ENCODE measurements around the gene ADCYAP1R1.
"Not testable (repeated sequence)": the region's sequence is repeated elsewhere in the genome, so short reads cannot be mapped to it uniquely, and the experiment has no call there.

The ADCYAP1R1 gene

DNA sequence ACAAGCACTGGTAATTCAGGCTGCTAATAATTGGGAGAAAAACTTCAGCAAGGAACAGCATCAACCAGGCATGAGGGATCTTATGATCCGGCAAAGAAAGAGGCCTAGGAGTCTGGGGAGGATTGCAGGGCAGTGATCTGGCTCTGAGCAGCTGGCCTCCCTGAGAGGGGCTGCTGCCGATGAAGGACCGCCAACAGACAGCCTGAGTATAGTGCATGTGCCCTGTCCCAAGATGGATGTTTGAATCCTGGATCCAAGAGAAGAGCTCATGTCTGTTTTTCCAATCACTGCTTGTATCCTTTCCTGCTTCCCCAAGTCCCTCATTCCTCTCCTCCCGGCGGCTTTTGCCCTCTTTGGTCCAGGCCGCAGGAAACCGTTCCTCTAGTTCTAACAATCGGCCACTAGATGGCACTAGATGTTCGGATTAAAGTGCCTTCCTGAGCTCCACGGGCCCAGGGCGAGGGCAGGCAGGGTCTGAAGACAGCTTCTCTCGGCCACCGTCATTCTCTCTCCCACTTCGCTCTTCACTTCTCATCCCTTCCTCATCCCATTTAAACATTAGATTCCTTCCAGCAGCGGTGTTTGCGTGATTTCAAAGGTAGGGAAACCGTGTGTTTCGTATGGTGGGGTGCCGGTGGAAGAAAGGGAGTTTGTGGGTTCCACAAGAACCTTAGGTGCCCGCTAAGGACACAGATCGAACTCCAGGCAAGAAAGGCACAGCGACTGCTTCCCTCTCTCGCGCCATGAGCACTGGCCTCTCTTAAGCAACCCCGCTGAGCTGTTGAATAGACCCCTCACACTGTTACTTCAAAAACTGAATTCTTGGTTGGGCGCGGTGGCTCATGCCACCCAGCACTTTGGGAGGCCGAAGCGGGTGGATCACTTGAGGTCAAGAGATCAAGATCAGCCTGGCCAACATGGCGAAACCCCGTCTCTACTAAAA is 82.4 kb downstream of the ADCYAP1R1 start:
- Mint-ChIP-seq H3K4me3 (no peak overlapping the region), H3K27ac (no peak overlapping the region), H3K36me3 (no peaks in the 10 kb centered on the region), H3K4me1 (peaks cover 7% of the 10 kb centered on the region), H3K27me3 (no peaks in the 10 kb centered on the region), H3K9me3 (no peaks in the 10 kb centered on the region)
- ATAC-seq = peak; percentile 73

DNA sequence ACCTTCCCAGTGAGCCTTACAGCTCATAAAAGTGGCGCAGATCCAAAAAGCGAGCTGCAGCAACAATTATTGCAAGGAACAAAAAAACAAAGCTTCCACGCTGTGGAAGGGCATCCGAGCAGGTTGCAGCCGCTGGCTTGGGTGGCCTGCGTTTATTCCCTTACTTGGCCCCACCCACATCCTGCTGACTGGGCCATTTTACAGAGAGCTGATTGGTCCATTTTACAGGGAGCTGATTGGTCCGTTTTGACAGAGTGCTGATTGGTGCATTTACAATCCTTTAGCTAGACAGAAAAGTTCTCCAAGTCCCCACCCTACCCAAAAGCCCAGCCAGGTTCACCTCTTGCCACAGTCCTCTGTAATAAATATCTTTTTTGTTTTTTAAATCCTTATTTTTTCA is 85.1 kb downstream of the ADCYAP1R1 start:
- Mint-ChIP-seq H3K9me3 (no peaks in the 10 kb centered on the region), H3K27ac (no peak overlapping the region), H3K27me3 (peaks cover 3% of the 10 kb centered on the region), H3K36me3 (no peaks in the 10 kb centered on the region), H3K4me1 (peaks cover 7% of the 10 kb centered on the region), H3K4me3 (no peak overlapping the region)
- ATAC-seq = no peak

DNA sequence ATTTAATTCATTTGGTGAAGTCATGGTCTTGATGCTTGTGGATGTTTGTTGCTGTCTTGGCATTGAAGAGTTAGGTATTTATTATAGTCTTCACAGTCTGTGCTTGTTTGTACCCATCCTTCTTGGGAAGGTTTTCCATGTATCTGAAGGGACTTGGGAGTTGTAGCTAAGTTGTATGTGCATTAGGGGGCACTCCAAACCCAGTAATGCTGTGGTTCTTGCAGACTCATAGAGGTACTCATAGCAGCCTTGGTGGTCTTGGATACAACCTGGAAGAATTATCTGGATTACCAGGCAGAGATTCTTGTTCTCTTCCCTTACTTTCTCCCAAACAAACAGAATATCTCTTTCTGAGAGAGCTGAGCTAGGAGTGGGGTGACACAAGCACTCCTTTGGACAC is 93.2 kb downstream of the ADCYAP1R1 start:
- Mint-ChIP-seq H3K9me3 (peaks cover 9% of the 10 kb centered on the region), H3K27me3 (peaks cover 53% of the 10 kb centered on the region), H3K4me1 (no peaks in the 10 kb centered on the region), H3K36me3 (no peaks in the 10 kb centered on the region), H3K27ac (no peak overlapping the region), H3K4me3 (no peak overlapping the region)
- no peak for ATAC-seq

DNA sequence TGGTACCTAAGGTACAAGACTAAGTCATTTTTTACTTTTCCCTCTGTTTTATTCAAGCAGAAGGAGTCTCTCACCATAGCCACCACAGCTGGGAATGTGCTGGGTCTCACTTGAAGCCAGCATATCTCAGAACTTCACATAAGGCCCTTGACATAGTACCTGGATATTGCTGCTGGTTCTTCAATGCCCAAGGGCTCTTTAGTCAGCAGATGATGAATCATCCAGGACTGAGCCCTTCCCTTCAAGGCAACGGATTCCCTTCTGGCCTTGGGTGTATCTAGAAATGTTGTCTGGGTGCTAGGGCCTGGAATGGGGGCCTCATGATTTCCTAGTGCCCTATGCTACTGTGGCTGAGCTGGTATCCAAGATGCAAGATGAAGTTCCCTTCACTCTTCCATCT is 93.9 kb downstream of the ADCYAP1R1 start:
- Mint-ChIP-seq H3K27me3 (peaks cover 53% of the 10 kb centered on the region), H3K27ac (no peak overlapping the region)

DNA sequence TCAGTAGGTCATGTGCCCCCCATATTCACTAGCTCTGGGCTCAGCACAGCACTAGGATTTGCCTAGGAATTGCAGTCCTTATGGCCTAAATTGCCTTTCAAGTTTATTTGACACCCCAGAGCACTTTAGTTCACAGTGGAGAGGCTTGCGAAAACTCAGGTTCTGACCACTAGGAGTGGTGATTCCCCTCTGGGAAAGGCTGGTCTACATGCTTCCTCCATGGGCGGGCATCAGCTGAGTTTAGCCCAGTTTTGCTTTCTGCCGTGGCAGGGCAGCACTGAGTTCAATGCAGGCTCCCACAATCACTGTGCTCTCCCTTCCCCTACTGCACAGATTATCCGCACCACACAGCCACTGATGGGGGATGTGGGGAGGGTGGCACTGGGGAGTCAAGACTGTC is 94.4 kb downstream of the ADCYAP1R1 start:
- H3K4me1 Mint-ChIP-seq = no peaks in the 10 kb centered on the region
- no peak overlapping the region for H3K4me3 Mint-ChIP-seq
- H3K27ac Mint-ChIP-seq = no peak overlapping the region
- no peaks in the 10 kb centered on the region for H3K36me3 Mint-ChIP-seq
- ATAC-seq = no peak
- H3K9me3 Mint-ChIP-seq = peaks cover 9% of the 10 kb centered on the region
- H3K27me3 Mint-ChIP-seq = peaks cover 53% of the 10 kb centered on the region

More for the DNA sequence above, 93.9 kb downstream of the ADCYAP1R1 start:
- H3K4me3 Mint-ChIP-seq = no peak overlapping the region
- H3K4me1 Mint-ChIP-seq = no peaks in the 10 kb centered on the region
- peaks cover 9% of the 10 kb centered on the region for H3K9me3 Mint-ChIP-seq
- no peak for ATAC-seq
- H3K36me3 Mint-ChIP-seq = no peaks in the 10 kb centered on the region

DNA sequence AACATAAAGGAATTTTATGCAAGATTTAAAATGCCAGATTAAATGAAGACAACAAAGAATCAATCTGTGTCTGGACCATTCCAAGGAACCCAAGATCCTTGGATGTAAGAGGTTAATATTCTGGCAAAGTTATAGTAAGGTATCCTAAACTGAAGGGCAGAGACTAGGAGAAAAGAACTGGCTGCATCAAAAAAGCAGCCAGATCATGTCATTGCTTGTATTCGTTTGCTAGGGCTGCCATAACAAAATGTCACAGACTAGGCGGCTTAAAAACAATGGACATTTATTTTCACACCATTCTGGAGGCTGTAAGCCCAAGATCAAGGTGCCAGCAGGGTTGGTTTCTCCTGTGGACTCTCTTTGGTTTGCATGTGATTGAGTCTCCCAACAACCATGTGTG is 99.7 kb downstream of the ADCYAP1R1 start:
- Mint-ChIP-seq H3K27me3 (peaks cover 14% of the 10 kb centered on the region), H3K4me1 (no peaks in the 10 kb centered on the region), H3K27ac (no peak overlapping the region), H3K9me3 (peaks cover 21% of the 10 kb centered on the region), H3K36me3 (no peaks in the 10 kb centered on the region), H3K4me3 (no peak overlapping the region)
- no peak for ATAC-seq

DNA sequence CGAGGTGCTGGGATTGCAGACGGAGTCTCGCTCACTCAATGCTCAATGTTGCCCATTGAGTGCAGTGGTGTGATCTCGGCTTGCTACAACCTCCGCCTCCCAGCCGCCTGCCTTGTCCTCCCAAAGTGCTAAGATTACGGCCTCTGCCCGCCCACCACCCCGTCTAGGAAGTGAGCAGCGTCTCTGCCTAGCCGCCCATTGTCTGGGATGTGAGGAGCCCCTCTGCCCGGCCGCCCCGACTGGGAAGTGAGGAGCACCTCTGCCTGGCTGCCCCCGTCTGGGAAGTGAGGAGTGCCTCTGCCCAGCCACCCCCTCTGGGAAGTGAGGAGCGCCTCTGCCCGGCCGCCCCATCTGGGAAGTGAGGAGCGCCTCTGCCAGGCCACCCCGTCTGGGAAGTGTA is 101.2 kb downstream of the ADCYAP1R1 start:
- not testable (repeated sequence) for H3K4me1 Mint-ChIP-seq, H3K27me3 Mint-ChIP-seq, H3K36me3 Mint-ChIP-seq, ATAC-seq, H3K4me3 Mint-ChIP-seq, H3K27ac Mint-ChIP-seq
- H3K9me3 Mint-ChIP-seq = peaks cover 21% of the 10 kb centered on the region

DNA sequence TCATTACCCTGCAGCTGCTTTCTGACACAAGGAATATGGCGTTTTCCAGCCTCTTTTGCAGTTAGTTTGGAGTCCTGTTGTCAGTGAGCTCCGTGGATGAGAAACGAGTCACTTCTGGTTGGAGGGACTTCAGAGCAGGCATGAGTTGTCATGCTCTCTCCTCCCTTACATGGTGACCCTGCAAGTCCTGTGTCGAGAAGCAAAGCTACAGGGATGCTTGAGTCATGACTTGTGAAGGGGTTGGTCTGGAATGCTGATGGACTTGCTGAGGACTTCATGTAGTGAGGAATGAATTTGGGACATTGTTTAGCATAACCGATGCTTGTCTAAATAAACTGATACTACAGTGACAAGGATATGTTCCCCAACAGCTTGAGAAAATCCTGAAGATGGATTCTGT is 108.8 kb downstream of the ADCYAP1R1 start:
- Mint-ChIP-seq H3K9me3 (peaks cover 3% of the 10 kb centered on the region), H3K27ac (no peak overlapping the region), H3K4me3 (no peak overlapping the region), H3K4me1 (no peaks in the 10 kb centered on the region), H3K27me3 (no peaks in the 10 kb centered on the region), H3K36me3 (no peaks in the 10 kb centered on the region)
- no peak for ATAC-seq
